OCI-LY1 (cell line): Measurements from ENCODE around the gene CEP120.
"Not testable (repeated sequence)": the region's sequence is repeated elsewhere in the genome, so short reads cannot be mapped to it uniquely, and the experiment has no call there.

ENCODE experiments used
- H2AFZ ChIP-seq: fragments of 200-600 bp; sonication (generic), shearing (Covaris generic); 2 replicates; pipeline ENCODE4 v1.6.0; 2014; ENCODE audit warnings: antibody characterized with exemption, mild to moderate bottlenecking, low read length
- H3F3A ChIP-seq: fragments of 200-600 bp; sonication (generic), shearing (Covaris generic); 2 replicates; pipeline ENCODE4 v1.6.0; 2014; ENCODE audit warnings: mild to moderate bottlenecking, antibody characterized with exemption, low read length, moderate library complexity; ENCODE audit not compliant: insufficient read depth
- H3K27ac ChIP-seq: fragments of 200-600 bp; sonication (generic); 2 replicates; pipeline ENCODE4 v1.5.1; 2014; ENCODE audit warnings: low read length, mixed run types, mild to moderate bottlenecking, low read depth; ENCODE audit not compliant: poor library complexity, severe bottlenecking
- H3K27me3 ChIP-seq: fragments of 200-600 bp; sonication (generic); 2 replicates; pipeline ENCODE4 v1.6.0; 2014; ENCODE audit warnings: antibody characterized with exemption, mild to moderate bottlenecking, low read length, moderate library complexity; ENCODE audit not compliant: insufficient read depth
- H3K36me3 ChIP-seq: fragments of 200-600 bp; sonication (generic); 2 replicates; pipeline ENCODE4 v1.6.1; 2014; ENCODE audit warnings: mild to moderate bottlenecking, antibody characterized with exemption, low read length, moderate library complexity, mixed read lengths; ENCODE audit not compliant: insufficient read depth
- H3K4me1 ChIP-seq: fragments of 200-600 bp; sonication (generic); 2 replicates; pipeline ENCODE4 v1.5.1; 2014; ENCODE audit warnings: mild to moderate bottlenecking, low read length, moderate library complexity; ENCODE audit not compliant: insufficient read depth, severe bottlenecking
- H3K4me2 ChIP-seq: fragments of 200-600 bp; sonication (generic), shearing (Covaris generic); 2 replicates; pipeline ENCODE4 v1.6.1; 2014; ENCODE audit warnings: low read length
- H3K4me3 ChIP-seq: fragments of 200-600 bp; sonication (generic); 2 replicates; pipeline ENCODE4 v1.5.1; 2014; ENCODE audit warnings: low read length, low read depth, mild to moderate bottlenecking, mixed read lengths; ENCODE audit not compliant: poor library complexity, severe bottlenecking
- H3K79me2 ChIP-seq: fragments of 200-600 bp; shearing (Covaris generic); 2 replicates; pipeline ENCODE4 v1.6.1; 2016; ENCODE audit warnings: mixed run types, low read length, mixed read lengths; ENCODE audit not compliant: insufficient read depth
- H3K9ac ChIP-seq: fragments of 200-600 bp; sonication (generic), shearing (Covaris generic); 2 replicates; pipeline ENCODE4 v1.6.1; 2014; ENCODE audit warnings: mild to moderate bottlenecking, low read length, mixed read lengths
- H3K9me2 ChIP-seq: fragments of 200-600 bp; sonication (generic), shearing (Covaris generic); 2 replicates; pipeline ENCODE4 v1.6.1; 2014; ENCODE audit warnings: low read depth, mild to moderate bottlenecking, low read length, mixed read lengths
- H3K9me3 ChIP-seq: fragments of 200-600 bp; shearing (Covaris generic); 2 replicates; pipeline ENCODE4 v1.6.1; 2014; ENCODE audit warnings: low read length, mixed read lengths
- H4K20me1 ChIP-seq: fragments of 200-600 bp; sonication (generic), shearing (Covaris generic); 2 replicates; pipeline ENCODE4 v1.6.0; 2016; ENCODE audit warnings: mild to moderate bottlenecking, low read length; ENCODE audit not compliant: insufficient read depth
- CTCF ChIP-seq: fragments of 200-600 bp; sonication (generic), shearing (Covaris generic); IDR thresholded peaks from 2 replicates; pipeline ENCODE4 v1.5.1; 2017; ENCODE audit warnings: mild to moderate bottlenecking, antibody characterized with exemption, low read length, moderate library complexity, mixed read lengths
- EZH2 ChIP-seq: fragments of 200-600 bp; sonication (generic), shearing (Covaris generic); IDR thresholded peaks from 2 replicates; pipeline ENCODE4 v1.8.0; 2017; ENCODE audit warnings: borderline replicate concordance, mixed run types, mild to moderate bottlenecking, antibody characterized with exemption, low read length, moderate library complexity, mixed read lengths

CEP120 gene

GRCh38 chr5:123423278-123424149 is at the start of gene CEP120:
TSS of gene CEP120 (minus strand) at chr5:123423403. CDS start at chr5:123422998, 405 bp downstream.
- Histone ChIP-seq H3K79me2 (peaks cover 30% of the 10 kb centered on the region), H3K27me3 (no peaks in the 10 kb centered on the region), H2AFZ (peak within 1 kb of the TSS; percentile 91), H3K4me1 (peaks cover 34% of the 10 kb centered on the region), H3K9ac (peak within 1 kb of the TSS; percentile 96), H3K4me2 (peak within 1 kb of the TSS; percentile 97), H3K9me3 (no peaks in the 10 kb centered on the region), H3K36me3 (0 out of 2 replicates have a peak, but pooled peaks cover 3% of the 10 kb centered on the region), H3K9me2 (no peaks in the 10 kb centered on the region), H3K27ac (peak within 1 kb of the TSS; percentile 58), H3K4me3 (peak within 1 kb of the TSS; percentile 95), H3F3A (no peaks in the 10 kb centered on the region), H4K20me1 (no peaks in the 10 kb centered on the region)
- TF ChIP-seq EZH2 (no peak), CTCF (peak; percentile 84)

DNA sequence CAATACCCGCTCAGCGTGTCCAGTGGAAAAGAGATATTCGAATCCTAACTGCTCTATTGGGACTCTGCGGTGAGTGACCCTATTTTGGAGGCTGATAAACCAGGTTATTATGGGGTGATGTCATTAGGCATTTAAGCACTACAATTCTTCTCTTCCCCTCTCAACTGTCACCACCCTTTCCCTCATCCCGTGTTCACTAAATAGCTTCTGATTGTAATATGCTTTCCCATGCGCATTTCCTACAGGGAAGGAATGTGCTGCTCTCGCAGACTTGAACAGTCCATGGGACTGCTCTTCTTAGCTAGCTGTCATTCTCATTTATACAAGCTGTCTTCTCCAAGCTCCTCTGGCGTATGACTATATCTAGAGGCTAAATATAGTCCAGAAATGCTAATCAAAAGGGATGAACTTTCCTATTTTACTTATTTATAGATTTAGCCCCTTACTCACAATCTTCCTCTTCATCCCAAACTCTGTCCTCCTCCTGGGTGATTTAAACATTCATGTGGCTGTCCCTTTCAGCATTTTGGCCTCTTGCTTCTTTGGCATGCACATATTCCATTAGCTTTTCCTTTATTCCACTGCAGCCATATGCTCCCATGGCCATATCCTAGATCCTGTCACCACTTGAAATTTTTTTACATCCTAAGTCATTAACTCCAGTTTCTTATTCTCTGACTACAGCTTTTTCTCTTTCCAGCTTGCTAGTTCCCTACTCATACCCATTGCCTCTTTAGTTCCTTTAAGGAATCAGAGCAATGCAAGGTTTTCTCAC is 49.1 kb upstream of the CEP120 start:
- H4K20me1 ChIP-seq, result no peaks in the 10 kb centered on the region
- H3F3A ChIP-seq, result no peaks in the 10 kb centered on the region
- no peak overlapping the region for H2AFZ ChIP-seq
- H3K4me3 ChIP-seq, result no peak overlapping the region
- TF ChIP-seq EZH2 (no peak), CTCF (no peak)
- no peaks in the 10 kb centered on the region for H3K27me3 ChIP-seq
- H3K9me2 ChIP-seq, result no peaks in the 10 kb centered on the region
- no peak overlapping the region for H3K4me2 ChIP-seq
- no peak overlapping the region for H3K9ac ChIP-seq
- H3K9me3 ChIP-seq, result 0 out of 2 replicates have a peak, but pooled peaks cover 2% of the 10 kb centered on the region
- H3K4me1 ChIP-seq, result no peaks in the 10 kb centered on the region
- H3K36me3 ChIP-seq, result no peaks in the 10 kb centered on the region
- H3K79me2 ChIP-seq, result no peaks in the 10 kb centered on the region
- no peak overlapping the region for H3K27ac ChIP-seq

DNA sequence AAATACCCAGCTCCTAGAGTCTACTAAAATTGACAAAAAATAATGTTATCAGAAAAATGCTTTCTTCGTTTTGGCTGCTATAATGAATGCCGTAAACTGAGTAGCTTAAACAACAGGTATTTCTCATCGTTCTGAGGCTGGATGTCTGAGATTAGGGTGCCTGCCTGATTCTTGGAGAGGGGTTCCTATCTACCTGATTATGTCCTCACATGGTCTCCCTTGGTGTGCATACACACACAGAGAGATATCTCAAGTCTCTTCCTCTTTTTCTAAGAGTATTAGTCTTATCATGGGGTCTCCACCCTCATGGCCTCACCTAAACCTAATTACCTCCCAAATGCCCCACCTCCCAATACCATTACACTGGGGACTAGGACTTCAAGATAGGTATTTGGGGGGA is 48.2 kb upstream of the CEP120 start:
- 0 out of 2 replicates have a peak, but pooled peaks cover 2% of the 10 kb centered on the region for H3K9me3 ChIP-seq
- H3K27ac ChIP-seq, result no peak overlapping the region
- no peak overlapping the region for H3K4me2 ChIP-seq
- H3K79me2 ChIP-seq, result no peaks in the 10 kb centered on the region
- no peaks in the 10 kb centered on the region for H3K36me3 ChIP-seq
- H3K9ac ChIP-seq, result no peak overlapping the region
- no peak overlapping the region for H2AFZ ChIP-seq
- no peaks in the 10 kb centered on the region for H4K20me1 ChIP-seq
- no peak for TF ChIP-seq CTCF
- no peak for TF ChIP-seq EZH2
- no peaks in the 10 kb centered on the region for H3K9me2 ChIP-seq
- H3F3A ChIP-seq, result no peaks in the 10 kb centered on the region
- H3K27me3 ChIP-seq, result no peaks in the 10 kb centered on the region
- H3K4me1 ChIP-seq, result no peaks in the 10 kb centered on the region
- no peak overlapping the region for H3K4me3 ChIP-seq

DNA sequence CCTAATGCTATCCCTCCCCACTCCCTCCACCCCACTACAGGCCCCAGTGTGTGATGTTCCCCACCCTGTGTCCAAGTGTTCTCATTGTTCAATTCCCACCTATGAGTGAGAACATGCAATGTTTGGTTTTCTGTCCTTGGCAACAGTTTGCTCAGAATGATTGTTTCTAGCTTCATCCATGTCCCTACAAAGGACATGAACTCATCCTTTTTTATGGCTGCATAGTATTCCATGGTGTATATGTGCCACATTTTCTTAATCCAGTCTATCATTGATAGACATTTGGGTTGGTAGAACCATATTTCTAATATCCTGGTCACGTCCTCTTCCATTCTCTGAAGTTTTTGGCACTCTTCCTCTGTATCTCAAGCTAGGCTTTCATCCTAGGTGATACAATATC is 43.6 kb upstream of the CEP120 start:
- H4K20me1 ChIP-seq, H3K36me3 ChIP-seq, H3K4me1 ChIP-seq, H2AFZ ChIP-seq, H3K79me2 ChIP-seq, H3K9ac ChIP-seq, H3K27ac ChIP-seq, H3K27me3 ChIP-seq, H3K9me3 ChIP-seq, H3K4me2 ChIP-seq, H3K4me3 ChIP-seq, H3F3A ChIP-seq, H3K9me2 ChIP-seq: not testable (repeated sequence)
